Gastrocnemius medialis (tissue), 4 donors: ENCODE results near the gene NIFK.

Experiments
- POLR2A ChIP-seq, 2 donors: fragments of 450-650 bp; IDR thresholded peaks; one replicate each; pipeline ENCODE4 v1.6.1; 2017; ENCODE audit warnings: antibody characterized with exemption in 2 of 2, mild to moderate bottlenecking in 2 of 2, moderate library complexity in 2 of 2
- TF ChIP-seq, protein P1 (sequence below), 5 experiments: fragments of 450-650 bp in 3 of 5; fragments of 200-600 bp in 2 of 5; sonication (generic) in 2 of 5; IDR thresholded peaks in 4 of 5; conservative IDR thresholded peaks in 1 of 5; 1 replicate in 4 of 5; 2 replicates in 1 of 5; pipeline ENCODE4 v1.5.1; 2016 to 2019; ENCODE audit warnings: antibody characterized with exemption in 5 of 5, mild to moderate bottlenecking in 3 of 5, moderate library complexity in 3 of 5

DNA sequence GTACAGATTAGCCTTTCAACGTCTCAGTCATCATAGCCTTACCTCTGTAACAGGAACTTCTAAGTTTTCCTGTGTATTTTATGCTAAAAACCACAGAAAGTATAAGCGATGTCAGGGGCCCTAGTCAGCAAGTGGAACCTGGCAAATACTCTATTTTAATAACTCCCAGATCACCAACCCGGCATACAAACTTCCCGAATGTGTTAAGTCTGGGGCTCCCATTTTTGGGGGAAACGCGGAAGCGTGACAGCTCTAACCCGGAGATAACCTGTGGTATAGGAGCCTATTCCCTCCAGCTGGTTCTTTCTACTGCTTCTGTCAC lies 574 bp downstream of the NIFK start:
- TF ChIP-seq, protein P1, sequence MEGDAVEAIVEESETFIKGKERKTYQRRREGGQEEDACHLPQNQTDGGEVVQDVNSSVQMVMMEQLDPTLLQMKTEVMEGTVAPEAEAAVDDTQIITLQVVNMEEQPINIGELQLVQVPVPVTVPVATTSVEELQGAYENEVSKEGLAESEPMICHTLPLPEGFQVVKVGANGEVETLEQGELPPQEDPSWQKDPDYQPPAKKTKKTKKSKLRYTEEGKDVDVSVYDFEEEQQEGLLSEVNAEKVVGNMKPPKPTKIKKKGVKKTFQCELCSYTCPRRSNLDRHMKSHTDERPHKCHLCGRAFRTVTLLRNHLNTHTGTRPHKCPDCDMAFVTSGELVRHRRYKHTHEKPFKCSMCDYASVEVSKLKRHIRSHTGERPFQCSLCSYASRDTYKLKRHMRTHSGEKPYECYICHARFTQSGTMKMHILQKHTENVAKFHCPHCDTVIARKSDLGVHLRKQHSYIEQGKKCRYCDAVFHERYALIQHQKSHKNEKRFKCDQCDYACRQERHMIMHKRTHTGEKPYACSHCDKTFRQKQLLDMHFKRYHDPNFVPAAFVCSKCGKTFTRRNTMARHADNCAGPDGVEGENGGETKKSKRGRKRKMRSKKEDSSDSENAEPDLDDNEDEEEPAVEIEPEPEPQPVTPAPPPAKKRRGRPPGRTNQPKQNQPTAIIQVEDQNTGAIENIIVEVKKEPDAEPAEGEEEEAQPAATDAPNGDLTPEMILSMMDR (IDR thresholded peaks at IDR 0.05 in 4 of 5, conservative IDR thresholded peaks at IDR 0.05 in 1 of 5): no peak
- TF ChIP-seq POLR2A (IDR thresholded peaks at IDR 0.05): no peak
